Activated CD4-positive, alpha-beta T cell treated with anti-CD3 and anti-CD28 coated beads, Interleukin-10, Interleukin-2, amounts not matched to agents 100 ng/mL and 50 ng/mL, durations not matched to agents 16 hours and 8 hours (primary cell): Measurements from ENCODE around the gene BMP2K.
A peak's percentile ranks its signal among the peaks of the same experiment; 100 is the strongest.
"Not testable (repeated sequence)": the region's sequence is repeated elsewhere in the genome, so short reads cannot be mapped to it uniquely, and the experiment has no call there.

Experiments used
- DNase-seq: peaks from one replicate; pipeline ENCODE4 v3.0.0-alpha.2; 2020

Gene BMP2K

GRCh38 chr4:78796526-78796925 is 20.4 kb downstream of the BMP2K start:
- DNase-seq: no peak

GRCh38 chr4:78797777-78798284 is 21.7 kb downstream of the BMP2K start:
- no peak for DNase-seq

GRCh38 chr4:78799551-78800495 is 23.7 kb downstream of the BMP2K start:
- peak; percentile 12 for DNase-seq

GRCh38 chr4:78800965-78801364 is 24.8 kb downstream of the BMP2K start:
- no peak for DNase-seq

GRCh38 chr4:78803983-78804382 is 27.8 kb downstream of the BMP2K start:
- DNase-seq: no peak

GRCh38 chr4:78806943-78807460 is 30.9 kb downstream of the BMP2K start:
- no peak for DNase-seq

GRCh38 chr4:78809295-78809694 is 33.1 kb downstream of the BMP2K start:
- DNase-seq: no peak

GRCh38 chr4:78809928-78810835 is 34.0 kb downstream of the BMP2K start:
- no peak for DNase-seq

- no peak for DNase-seq
These were observed 34.9 kb downstream of the BMP2K start for GRCh38 chr4:78811034-78811433.

GRCh38 chr4:78818530-78819079 is 42.5 kb downstream of the BMP2K start:
- no peak for DNase-seq

GRCh38 chr4:78824001-78824400 is 47.9 kb downstream of the BMP2K start:
- DNase-seq: no peak

GRCh38 chr4:78827191-78827590 is 51.0 kb downstream of the BMP2K start:
- DNase-seq: no peak

- no peak for DNase-seq
These were observed 53.1 kb downstream of the BMP2K start for GRCh38 chr4:78829296-78829695.

- DNase-seq: not testable (repeated sequence)
These were observed 63.5 kb downstream of the BMP2K start for GRCh38 chr4:78839676-78840075.

- not testable (repeated sequence) for DNase-seq
These were observed 64.1 kb downstream of the BMP2K start for GRCh38 chr4:78840286-78840685.

- no peak for DNase-seq
These were observed 69.3 kb downstream of the BMP2K start for GRCh38 chr4:78845472-78845871.

- no peak for DNase-seq
These were observed 70.1 kb downstream of the BMP2K start for GRCh38 chr4:78846258-78846657.

- DNase-seq: no peak
These were observed 86.2 kb downstream of the BMP2K start for GRCh38 chr4:78862314-78862737.

- DNase-seq: no peak
These were observed 87.2 kb downstream of the BMP2K start for GRCh38 chr4:78863254-78863869.

GRCh38 chr4:78863991-78864390 is 87.8 kb downstream of the BMP2K start:
- DNase-seq: no peak

- peak; percentile 67 for DNase-seq
These were observed 88.4 kb downstream of the BMP2K start for GRCh38 chr4:78864405-78865024.

GRCh38 chr4:78865451-78865850 is 89.3 kb downstream of the BMP2K start:
- no peak for DNase-seq
